Colon (tissue), 2 donors: ENCODE results near the gene AXIN1.
"Not testable (repeated sequence)": the region's sequence is repeated elsewhere in the genome, so short reads cannot be mapped to it uniquely, and the experiment has no call there.

Experiments
- FAIRE-seq: peaks from 2 replicates; lab custom pipeline; 2012; peaks lifted over from hg19 to GRCh38; lab: Jason Lieb, UNC
- donor health status: control.
- donor health status: control.

The AXIN1 gene

GRCh38 chr16:266258-267164, 86.0 kb downstream of the AXIN1 start:
- FAIRE-seq = no peak

GRCh38 chr16:265711-266110, 86.8 kb downstream of the AXIN1 start:
- no peak for FAIRE-seq

- no peak for FAIRE-seq
Observed at GRCh38 chr16:265002-265529, 87.5 kb downstream of the AXIN1 start.

GRCh38 chr16:264440-264951, 88.0 kb downstream of the AXIN1 start:
- no peak for FAIRE-seq

GRCh38 chr16:263944-264343, 88.6 kb downstream of the AXIN1 start:
- FAIRE-seq = no peak

- FAIRE-seq = no peak
Observed at GRCh38 chr16:263182-263774, 89.2 kb downstream of the AXIN1 start.

- FAIRE-seq = no peak
Observed at GRCh38 chr16:262121-262745, 90.3 kb downstream of the AXIN1 start.

- no peak for FAIRE-seq
Observed at GRCh38 chr16:261031-261691, 91.4 kb downstream of the AXIN1 start.

- no peak for FAIRE-seq
Observed at GRCh38 chr16:260326-260725, 92.2 kb downstream of the AXIN1 start.

GRCh38 chr16:259814-260253, 92.7 kb downstream of the AXIN1 start:
- no peak for FAIRE-seq

GRCh38 chr16:259226-259625, 93.3 kb downstream of the AXIN1 start:
- no peak for FAIRE-seq

- not testable (repeated sequence) for FAIRE-seq
Observed at GRCh38 chr16:258091-258490, 94.4 kb downstream of the AXIN1 start.

GRCh38 chr16:255183-255582, 97.3 kb downstream of the AXIN1 start:
- no peak for FAIRE-seq

- no peak for FAIRE-seq
Observed at GRCh38 chr16:254461-254860, 98.1 kb downstream of the AXIN1 start.

- no peak for FAIRE-seq
Observed at GRCh38 chr16:253833-254232, 98.7 kb downstream of the AXIN1 start.

GRCh38 chr16:252366-253337, 99.9 kb downstream of the AXIN1 start:
- no peak for FAIRE-seq

- FAIRE-seq = no peak
Observed at GRCh38 chr16:249431-249830, 103.1 kb downstream of the AXIN1 start.

GRCh38 chr16:247027-247426, 105.5 kb downstream of the AXIN1 start:
- FAIRE-seq = no peak

- no peak for FAIRE-seq
Observed at GRCh38 chr16:245105-245504, 107.4 kb downstream of the AXIN1 start.

- FAIRE-seq = no peak
Observed at GRCh38 chr16:243348-243747, 109.2 kb downstream of the AXIN1 start.

- FAIRE-seq = no peak
Observed at GRCh38 chr16:242281-242680, 110.2 kb downstream of the AXIN1 start.
